Tracheal epithelial cell (primary cell): ENCODE measurements around the gene FOXN4. TPM values are rescaled to one million over a fixed set of nuclear protein-coding genes. Genes with fewer than 3 reads are reported as not detected.

Experiments
- total RNA-seq: library from RNA; depleted of rRNA; stranded (reverse); fragments of >200 nt; gene quantifications from 2 replicates; pipeline ENCODE4 v1.2.1, GENCODE V29; 2014

FOXN4 gene
- total RNA-seq: not detected in 2 replicates

GRCh38 chr12:109308534-109309380 is at the start of gene FOXN4:
Gene FOXN4 (minus strand): TSS chr12:109309284. CDS start chr12:109308321, 963 bp downstream.

GRCh38 chr12:109347589-109347988 is 38.5 kb upstream of the FOXN4 start, which contains the start of gene MYO1H:
Gene MYO1H (plus strand): TSS chr12:109347900. CDS start chr12:109347961, 61 bp downstream.

Other genes with a start within 250 kb of the FOXN4 start
- gene ALKBH2, start 215.8 kb downstream of the FOXN4 start, total RNA-seq: 21.2 and 43.7 TPM in 2 replicates
- gene UNG, start 211.7 kb downstream of the FOXN4 start, total RNA-seq: 31.6 and 34.1 TPM in 2 replicates
- 1.3 and 1.9 TPM in 2 replicates for gene ACACB, start 192.7 kb downstream of the FOXN4 start, total RNA-seq
- not detected in 2 replicates for gene MYO1H, start 38.6 kb upstream of the FOXN4 start, total RNA-seq
- 9.6 and 40.7 TPM in 2 replicates for gene KCTD10, start 168.0 kb upstream of the FOXN4 start, total RNA-seq
- gene UBE3B, start 168.3 kb upstream of the FOXN4 start, total RNA-seq: 34.7 and 36.1 TPM in 2 replicates